SH-SY5Y (cell line): ENCODE data around the gene CEL.

ENCODE experiments used
- GATA2 ChIP-seq: IDR thresholded peaks from 2 replicates; pipeline ENCODE4 v1.6.1; 2011; ENCODE audit warnings: mild to moderate bottlenecking, low read depth, low read length
- GATA3 ChIP-seq: IDR thresholded peaks from 2 replicates; pipeline ENCODE4 v1.6.1; 2011; ENCODE audit warnings: low read depth, mild to moderate bottlenecking, low read length, moderate library complexity

DNA sequence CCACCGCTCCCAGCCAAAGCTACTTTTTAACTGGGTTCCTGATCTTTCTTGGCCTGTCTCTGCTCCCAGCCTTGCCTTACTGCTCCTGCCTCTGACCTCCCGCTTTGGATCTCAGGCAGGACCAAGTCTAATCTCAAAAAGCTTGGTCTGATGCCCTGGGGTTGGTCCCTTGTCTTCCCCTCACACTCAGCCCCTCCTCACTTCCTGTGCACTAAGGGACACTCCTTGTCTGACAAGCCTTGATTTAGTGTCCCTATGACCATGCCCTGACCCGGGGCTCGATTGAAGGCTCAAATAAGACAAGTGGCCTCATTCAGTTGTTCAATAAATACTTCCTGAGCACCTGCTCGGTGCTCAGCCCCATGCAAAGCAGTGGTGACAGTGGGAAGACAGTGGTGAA is 34.6 kb upstream of the CEL start:
- TF ChIP-seq GATA2, result no peak
- TF ChIP-seq GATA3, result no peak
